Smooth muscle cell (in vitro differentiated cells): ENCODE data around the gene AQP2. TPM values are rescaled to one million over a fixed set of nuclear protein-coding genes. Genes with fewer than 3 reads are reported as not detected.

Experiments used
- DNase-seq: peaks from one replicate; lab custom pipeline; 2025; ENCODE audit not compliant: unreplicated experiment; lab: John Stamatoyannopoulos, UW
- H2AFZ ChIP-seq: fragments of 200-600 bp; sonication (generic); 2 replicates; pipeline ENCODE4 v1.6.0; 2016; ENCODE audit warnings: antibody characterized with exemption, low read depth, mild to moderate bottlenecking
- H3F3A ChIP-seq: fragments of 200-600 bp; sonication (generic); 2 replicates; pipeline ENCODE4 v1.6.0; 2017; ENCODE audit warnings: antibody characterized with exemption, low read depth
- H3K27ac ChIP-seq: fragments of 200-600 bp; sonication (generic); 2 replicates; pipeline ENCODE4 v1.5.1; 2016; ENCODE audit warnings: low read depth, mild to moderate bottlenecking
- H3K27me3 ChIP-seq: fragments of 200-600 bp; sonication (generic); 2 replicates; pipeline ENCODE4 v1.6.1; 2016; ENCODE audit warnings: low read depth, mild to moderate bottlenecking
- H3K36me3 ChIP-seq: fragments of 200-600 bp; sonication (generic); 2 replicates; pipeline ENCODE4 v1.5.1; 2016; ENCODE audit warnings: low read depth
- H3K4me1 ChIP-seq: fragments of 200-600 bp; sonication (generic); 2 replicates; pipeline ENCODE4 v1.5.1; 2016; ENCODE audit warnings: low read depth
- H3K4me2 ChIP-seq: fragments of 200-600 bp; sonication (generic); 2 replicates; pipeline ENCODE4 v1.6.0; 2016; ENCODE audit warnings: mild to moderate bottlenecking
- H3K4me3 ChIP-seq: fragments of 200-600 bp; sonication (generic); 2 replicates; pipeline ENCODE4 v1.5.1; 2016; ENCODE audit warnings: mild to moderate bottlenecking
- H3K79me2 ChIP-seq: fragments of 200-600 bp; sonication (generic); 2 replicates; pipeline ENCODE4 v1.6.0; 2016; ENCODE audit warnings: low read depth, mild to moderate bottlenecking
- H3K9ac ChIP-seq: fragments of 200-600 bp; sonication (generic); 2 replicates; pipeline ENCODE4 v1.6.0; 2016; ENCODE audit warnings: low read depth
- H3K9me3 ChIP-seq: fragments of 200-600 bp; sonication (generic); replicated peaks from 2 replicates; pipeline ENCODE4 v1.5.1; 2016; ENCODE audit warnings: low read depth
- H4K20me1 ChIP-seq: fragments of 200-600 bp; sonication (generic); 2 replicates; pipeline ENCODE4 v1.6.0; 2016; ENCODE audit warnings: low read depth
- CTCF ChIP-seq: fragments of 200-600 bp; sonication (generic); IDR thresholded peaks from 2 replicates; pipeline ENCODE4 v1.5.1; 2017; ENCODE audit warnings: borderline replicate concordance, mild to moderate bottlenecking, antibody characterized with exemption; ENCODE audit not compliant: insufficient read depth, poor library complexity, severe bottlenecking
- WGBS: methylation state at CpG from one replicate; pipeline ENCODE4 v1.1.7; 2016; ENCODE audit warnings: low lambda C conversion rate; 5-methylcytosine and 5-hydroxymethylcytosine counted together
- polyA plus RNA-seq: library from polyadenylated mRNA; unstranded; fragments of >200 nt; fragmentation: Nextera tagmentation; extraction: Ambion mirVana; gene quantifications from 2 replicates; pipeline ENCODE4 v1.2.1, GENCODE V29; 2016
- total RNA-seq: library from RNA; depleted of rRNA; stranded (reverse); fragments of >200 nt; gene quantifications from 2 replicates; pipeline ENCODE4 v1.2.3, GENCODE V29; 2014

Gene AQP2
- total and polyA plus RNA-seq, 2 experiments from 2014 or later, result 0.13 to 0.14 TPM

GRCh38 chr12:49928471-49928870, 22.1 kb upstream of the AQP2 start:
- Histone ChIP-seq H3K4me1 (peaks cover 3% of the 10 kb centered on the region), H3K9ac (no peak overlapping the region), H4K20me1 (no peaks in the 10 kb centered on the region), H3K36me3 (no peaks in the 10 kb centered on the region), H3F3A (no peaks in the 10 kb centered on the region), H3K27me3 (no peaks in the 10 kb centered on the region), H3K4me2 (no peak overlapping the region), H3K27ac (no peak overlapping the region), H3K9me3 (no peaks in the 10 kb centered on the region), H3K4me3 (no peak overlapping the region), H3K79me2 (no peaks in the 10 kb centered on the region), H2AFZ (no peak overlapping the region)
- no peak for TF ChIP-seq CTCF
- DNase-seq, result no peak
- 89% methylated on average over 6 of the region's 6 CpGs for WGBS

DNA sequence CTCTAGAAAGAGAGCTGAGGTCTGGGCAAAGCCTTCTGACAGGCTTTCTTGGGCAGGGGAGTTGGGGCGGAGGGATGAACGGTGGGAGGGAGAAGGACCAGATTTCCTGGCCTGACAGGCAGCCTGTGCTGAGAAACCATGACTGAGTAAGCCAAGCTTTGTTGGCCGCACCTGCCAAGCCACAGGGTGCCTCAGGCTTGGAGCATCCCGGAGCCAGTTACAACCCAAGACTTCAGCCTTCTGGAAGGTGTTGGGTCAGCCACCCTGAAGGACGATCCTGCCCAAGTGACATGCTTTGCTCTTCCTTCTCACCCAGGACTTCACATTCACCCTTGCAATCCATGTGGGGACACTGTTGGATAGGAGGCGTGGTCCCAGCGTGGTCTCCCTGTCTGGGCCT, 21.0 kb upstream of the AQP2 start:
- Histone ChIP-seq H2AFZ (no peak overlapping the region), H3K79me2 (no peaks in the 10 kb centered on the region), H3K9me3 (no peaks in the 10 kb centered on the region), H3K9ac (no peak overlapping the region), H3K4me2 (no peak overlapping the region), H3F3A (no peaks in the 10 kb centered on the region), H3K27me3 (no peaks in the 10 kb centered on the region), H4K20me1 (no peaks in the 10 kb centered on the region), H3K4me3 (no peak overlapping the region), H3K4me1 (peaks cover 3% of the 10 kb centered on the region), H3K36me3 (no peaks in the 10 kb centered on the region), H3K27ac (no peak overlapping the region)
- DNase-seq, result no peak
- 91% methylated on average over 7 of the region's 7 CpGs for WGBS
- no peak for TF ChIP-seq CTCF

- Histone ChIP-seq H3K36me3 (no peaks in the 10 kb centered on the region), H2AFZ (no peak overlapping the region), H3K9me3 (no peaks in the 10 kb centered on the region), H3K9ac (no peak overlapping the region), H3F3A (no peaks in the 10 kb centered on the region), H3K79me2 (no peaks in the 10 kb centered on the region), H3K27ac (peak overlapping the region; percentile 15), H4K20me1 (no peaks in the 10 kb centered on the region), H3K27me3 (no peaks in the 10 kb centered on the region), H3K4me2 (peak overlapping the region; percentile 38), H3K4me3 (no peak overlapping the region), H3K4me1 (peaks cover 3% of the 10 kb centered on the region)
- WGBS, result 60% methylated on average over 3 of the region's 3 CpGs
- TF ChIP-seq CTCF, result peak; percentile 11
- no peak for DNase-seq
These were observed 19.8 kb upstream of the AQP2 start for GRCh38 chr12:49930515-49931288.

DNA sequence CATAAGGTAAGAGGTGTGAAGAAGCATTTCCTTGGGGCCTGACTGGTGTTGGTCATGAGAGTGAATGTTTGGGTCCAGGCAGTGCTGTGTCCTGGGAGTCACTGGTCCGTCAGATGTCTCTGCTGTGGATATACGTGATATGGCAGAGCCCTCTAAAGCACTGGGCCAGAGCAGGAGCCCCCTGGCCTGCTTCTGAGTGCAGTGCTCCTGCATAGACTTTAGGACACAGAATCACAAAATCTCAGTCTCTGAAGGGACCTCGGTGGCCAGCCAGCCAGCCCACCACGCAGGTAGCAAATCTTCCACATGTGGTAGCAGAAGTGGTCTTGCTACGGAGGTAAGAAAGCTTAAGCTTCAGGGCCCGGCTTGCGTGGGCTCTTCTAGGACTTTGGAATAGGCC, 18.5 kb upstream of the AQP2 start:
- DNase-seq, result no peak
- no peak overlapping the region for H3K9ac ChIP-seq
- no peak overlapping the region for H3K4me2 ChIP-seq
- H3K9me3 ChIP-seq, result no peaks in the 10 kb centered on the region
- no peaks in the 10 kb centered on the region for H3F3A ChIP-seq
- no peak for TF ChIP-seq CTCF
- no peaks in the 10 kb centered on the region for H4K20me1 ChIP-seq
- H3K36me3 ChIP-seq, result no peaks in the 10 kb centered on the region
- H3K4me3 ChIP-seq, result no peak overlapping the region
- H2AFZ ChIP-seq, result no peak overlapping the region
- no peaks in the 10 kb centered on the region for H3K27me3 ChIP-seq
- H3K27ac ChIP-seq, result no peak overlapping the region
- peaks cover 3% of the 10 kb centered on the region for H3K4me1 ChIP-seq
- no peaks in the 10 kb centered on the region for H3K79me2 ChIP-seq
- 79% methylated on average over 7 of the region's 7 CpGs for WGBS
